A673 (cell line): ENCODE results near the gene PIK3AP1. TPM values are rescaled to one million over a fixed set of nuclear protein-coding genes. Genes with fewer than 3 reads are reported as not detected.

Experiments
- BruUV-seq: library from RNA; stranded (reverse); fragments of 400-500 nt; replicated peaks from 2 replicates; lab custom pipeline; 2021; lab: Mats Ljungman, UMichigan
- CTCF ChIA-PET: fragments of 300-600 bp; sonication (Branson Sonifier 250); formaldehyde crosslinking; loops from one replicate; lab custom pipeline; 2022; ENCODE audit warnings: antibody characterized with exemption; lab: Charles Lee
- POLR2A ChIA-PET: fragments of 300-600 bp; sonication (Branson Sonifier 250); formaldehyde crosslinking; loops from one replicate; lab custom pipeline; 2022; ENCODE audit warnings: antibody characterized with exemption; ENCODE audit not compliant: low non-redundant PET; lab: Charles Lee
- DNase-seq: peaks from one replicate; pipeline ENCODE4 v3.0.0-alpha.2; 2015; ENCODE audit warnings: low spot score
- H3K27ac ChIP-seq: fragments of 200-600 bp; sonication (generic); 2 replicates; pipeline ENCODE4 v1.5.1; 2016; ENCODE audit warnings: mixed run types, low read depth, mild to moderate bottlenecking, mixed read lengths, antibody characterized with exemption, low read length; ENCODE audit not compliant: poor library complexity, severe bottlenecking
- H3K27me3 ChIP-seq: fragments of 200-600 bp; sonication (generic); replicated peaks from 2 replicates; pipeline ENCODE4 v1.6.1; 2017; ENCODE audit warnings: mixed run types, low read depth, mild to moderate bottlenecking, mixed read lengths, antibody characterized with exemption, low read length; ENCODE audit not compliant: insufficient read depth, poor library complexity
- H3K36me3 ChIP-seq: fragments of 200-600 bp; sonication (generic); 2 replicates; pipeline ENCODE4 v1.6.1; 2016; ENCODE audit warnings: mixed run types, mild to moderate bottlenecking, mixed read lengths, antibody characterized with exemption, low read length; ENCODE audit not compliant: insufficient read depth, poor library complexity, severe bottlenecking
- H3K4me1 ChIP-seq: fragments of 200-600 bp; sonication (generic); 2 replicates; pipeline ENCODE4 v1.6.1; 2017; ENCODE audit warnings: mixed run types, mild to moderate bottlenecking, mixed read lengths, antibody characterized with exemption, low read length; ENCODE audit not compliant: insufficient read depth, poor library complexity, severe bottlenecking
- H3K4me3 ChIP-seq: fragments of 200-600 bp; sonication (generic); 2 replicates; pipeline ENCODE4 v1.5.1; 2016; ENCODE audit warnings: low read depth, mixed run types, mild to moderate bottlenecking, mixed read lengths, low read length; ENCODE audit not compliant: poor library complexity, severe bottlenecking
- H3K9me3 ChIP-seq: fragments of 200-600 bp; sonication (generic); 2 replicates; pipeline ENCODE4 v1.6.1; 2016; ENCODE audit warnings: mixed run types, low read depth, mild to moderate bottlenecking, mixed read lengths, antibody characterized with exemption, low read length; ENCODE audit not compliant: poor library complexity, severe bottlenecking
- CTCF ChIP-seq: fragments of 300-800, 200-600 bp; sonication (generic); conservative IDR thresholded peaks from 2 replicates; pipeline ENCODE4 v1.5.1; 2017; ENCODE audit warnings: low read depth, mild to moderate bottlenecking, antibody characterized with exemption, low read length, moderate library complexity, mixed read lengths
- EZH2 ChIP-seq: fragments of 200-600 bp; sonication (generic); IDR thresholded peaks from 2 replicates; pipeline ENCODE4 v1.6.1; 2017; ENCODE audit warnings: borderline replicate concordance, low read depth, mild to moderate bottlenecking, mixed read lengths, antibody characterized with exemption, low read length; ENCODE audit not compliant: poor library complexity, severe bottlenecking
- intact Hi-C: fragments of 100-400 bp; cut with micrococcal nuclease; formaldehyde crosslinking; loops from one replicate; pipeline ENCODE4 v1.10.0; 2022; ENCODE audit not compliant: unreplicated experiment
- total RNA-seq: library from RNA; stranded (reverse); gene quantifications from 2 replicates; pipeline ENCODE4 v1.2.3, GENCODE V29; 2021

The PIK3AP1 gene
- total RNA-seq, 1 experiment from 2014 or later: 0.24 TPM

DNA sequence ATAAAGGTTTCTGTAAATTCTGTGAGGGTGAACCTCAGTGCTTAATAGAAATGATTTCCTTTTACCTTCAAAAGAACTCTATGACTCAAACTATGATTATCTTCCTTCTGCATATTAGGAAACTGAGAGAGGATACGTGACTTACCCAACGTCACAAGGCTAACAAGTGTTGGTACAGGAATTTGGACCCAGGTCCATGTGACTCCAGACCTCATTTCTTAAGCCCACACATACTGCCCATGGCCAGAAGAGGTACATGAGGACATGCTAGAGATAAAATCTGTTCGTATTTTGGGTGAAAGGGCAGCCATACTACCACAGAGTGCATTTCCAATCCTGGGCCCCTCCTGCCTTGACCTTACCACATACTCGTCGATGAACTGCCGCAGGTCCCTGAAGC is 72.0 kb downstream of the PIK3AP1 start:
- no peak for DNase-seq
- TF ChIP-seq CTCF: no peak
- TF ChIP-seq EZH2: no peak
- no peak overlapping the region for H3K27ac ChIP-seq
- no peaks in the 10 kb centered on the region for H3K9me3 ChIP-seq
- peaks cover 8% of the 10 kb centered on the region for H3K27me3 ChIP-seq
- H3K36me3 ChIP-seq: no peaks in the 10 kb centered on the region
- no TSS peak for BruUV-seq
- no peaks in the 10 kb centered on the region for H3K4me1 ChIP-seq
- intact Hi-C loops: loop anchor here (10.0 kb wide), 2 partner anchors 273 to 377 kb away; no protein-coding TSS in a partner anchor
- POLR2A ChIA-PET: no interaction called here
- CTCF ChIA-PET: no interaction called here
- H3K4me3 ChIP-seq: no peak overlapping the region

- no peak overlapping the region for H3K4me3 ChIP-seq
- H3K36me3 ChIP-seq: no peaks in the 10 kb centered on the region
- H3K9me3 ChIP-seq: no peaks in the 10 kb centered on the region
- intact Hi-C loops: loop anchor here (10.0 kb wide), 2 partner anchors 273 to 377 kb away; no protein-coding TSS in a partner anchor
- H3K27me3 ChIP-seq: peaks cover 8% of the 10 kb centered on the region
- CTCF ChIA-PET: no interaction called here
- H3K4me1 ChIP-seq: no peaks in the 10 kb centered on the region
- DNase-seq: no peak
- H3K27ac ChIP-seq: no peak overlapping the region
- POLR2A ChIA-PET: no interaction called here
- no TSS peak for BruUV-seq
- TF ChIP-seq CTCF (no peak), EZH2 (no peak)
Observed at GRCh38 chr10:96647466-96647865, 72.8 kb downstream of the PIK3AP1 start.

- Histone ChIP-seq H3K4me3 (no peak overlapping the region), H3K36me3 (no peaks in the 10 kb centered on the region), H3K27me3 (peaks cover 8% of the 10 kb centered on the region), H3K9me3 (no peaks in the 10 kb centered on the region), H3K4me1 (no peaks in the 10 kb centered on the region), H3K27ac (no peak overlapping the region)
- DNase-seq: no peak
- CTCF ChIA-PET: no interaction called here
- no peak for TF ChIP-seq EZH2
- TF ChIP-seq CTCF: no peak
- POLR2A ChIA-PET: no interaction called here
- intact Hi-C loops: loop anchor here (10.0 kb wide), 2 partner anchors 272 to 378 kb away; no protein-coding TSS in a partner anchor
- BruUV-seq: no TSS peak
Observed at GRCh38 chr10:96646751-96647166, 73.6 kb downstream of the PIK3AP1 start.
